ENCODE results near the gene INTS15. TPM values are rescaled to one million over a fixed set of nuclear protein-coding genes. Genes with fewer than 3 reads are reported as not detected.

INTS15 gene
- total and polyA plus RNA-seq, 8 donors: 9.3 to 203 (median 24.2) TPM

DNA sequence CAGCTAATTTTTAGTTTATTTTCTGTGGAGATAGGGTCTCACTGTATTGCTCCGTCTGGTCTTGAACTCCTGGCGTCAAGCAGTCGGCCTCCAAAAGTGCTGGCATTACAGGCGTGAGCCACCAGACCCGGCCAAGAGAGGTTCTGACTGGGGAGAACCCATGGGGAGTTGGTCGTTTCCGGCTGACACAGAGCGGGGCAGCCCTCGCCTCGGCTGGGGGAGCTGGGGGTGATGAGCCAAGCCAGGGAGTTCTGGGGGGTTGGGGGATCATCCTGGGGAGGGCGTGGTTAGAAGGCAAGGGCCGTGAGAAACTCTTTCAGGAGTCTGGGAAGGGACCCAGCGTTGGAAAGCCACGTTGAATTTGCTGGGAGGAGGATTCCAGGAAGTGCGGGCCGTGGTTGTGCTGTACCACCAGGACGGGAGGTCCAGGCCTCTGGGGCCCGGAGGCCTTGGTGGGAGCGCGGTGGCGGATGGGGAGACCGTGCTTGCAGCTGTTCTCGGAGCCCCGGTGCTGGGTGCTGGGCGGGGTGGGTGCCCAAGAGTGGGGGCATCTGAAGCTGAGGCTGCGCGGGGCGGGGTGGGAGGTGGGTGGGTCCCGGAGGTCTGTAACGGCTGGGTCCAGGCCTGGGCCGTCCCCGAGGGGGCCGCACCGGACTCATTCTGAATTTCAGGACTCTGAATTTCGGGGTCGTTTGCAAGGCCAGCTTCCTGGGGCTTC, 17.2 kb downstream of the INTS15 start:
- Histone ChIP-seq H3K4me1 (peaks cover 0 to 5% (median 0%) of the 10 kb centered on the region in 4 donors), H3K4me3 (no peak overlapping the region), H3K27me3 (no peaks in the 10 kb centered on the region), H3K9me3 (no peaks in the 10 kb centered on the region), H3K27ac (no peak overlapping the region), H3K36me3 (peaks cover 19 to 79% (median 77%) of the 10 kb centered on the region in 4 donors)
- WGBS, 5 donors: 92 to 94% (median 93%) methylated on average over 32 to 36 of the region's 36 CpGs
- DNase-seq: no peak
- intact Hi-C loops (cut with DNase I; ENCODE audit: low total_unique reads): no loop called here
- TF ChIP-seq POLR2A (IDR thresholded peaks at IDR 0.05) (no peak), POLR2AphosphoS5 (IDR thresholded peaks at IDR 0.05) (no peak), EP300 (IDR thresholded peaks at IDR 0.05) (no peak)

DNA sequence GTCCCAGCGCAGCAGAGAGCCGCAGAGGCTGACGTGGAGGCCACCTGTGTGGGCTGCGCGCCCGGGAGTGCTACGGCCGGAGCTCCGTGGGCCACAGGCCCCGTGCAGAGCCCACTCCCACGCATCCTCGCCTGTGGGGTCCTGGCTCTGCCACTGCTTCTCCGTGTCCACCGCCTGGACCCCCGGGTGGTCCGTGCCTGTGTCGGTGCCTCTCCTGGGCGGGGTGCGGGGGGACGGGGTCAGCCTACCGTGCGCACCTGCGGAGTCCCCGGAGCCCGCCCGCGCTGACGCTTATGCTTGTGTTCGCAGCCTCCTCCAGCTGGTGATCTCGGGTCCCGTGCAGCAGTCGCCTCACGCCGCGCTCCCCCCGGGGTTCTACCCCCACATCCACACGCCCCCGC, 17.8 kb downstream of the INTS15 start:
- peaks cover 0 to under 1% (median 0%) of the 10 kb centered on the region in 4 donors for H3K4me1 ChIP-seq
- intact Hi-C loops (cut with DNase I; ENCODE audit: low total_unique reads): no loop called here
- no peak for DNase-seq
- peaks cover 19 to 73% (median 71%) of the 10 kb centered on the region in 4 donors for H3K36me3 ChIP-seq
- no peaks in the 10 kb centered on the region for H3K9me3 ChIP-seq
- H3K27ac ChIP-seq: no peak overlapping the region
- WGBS, 5 donors: 91 to 95% (median 94%) methylated on average over 27 to 38 of the region's 38 CpGs
- no peak overlapping the region for H3K4me3 ChIP-seq
- no peaks in the 10 kb centered on the region for H3K27me3 ChIP-seq
- TF ChIP-seq, protein P1, sequence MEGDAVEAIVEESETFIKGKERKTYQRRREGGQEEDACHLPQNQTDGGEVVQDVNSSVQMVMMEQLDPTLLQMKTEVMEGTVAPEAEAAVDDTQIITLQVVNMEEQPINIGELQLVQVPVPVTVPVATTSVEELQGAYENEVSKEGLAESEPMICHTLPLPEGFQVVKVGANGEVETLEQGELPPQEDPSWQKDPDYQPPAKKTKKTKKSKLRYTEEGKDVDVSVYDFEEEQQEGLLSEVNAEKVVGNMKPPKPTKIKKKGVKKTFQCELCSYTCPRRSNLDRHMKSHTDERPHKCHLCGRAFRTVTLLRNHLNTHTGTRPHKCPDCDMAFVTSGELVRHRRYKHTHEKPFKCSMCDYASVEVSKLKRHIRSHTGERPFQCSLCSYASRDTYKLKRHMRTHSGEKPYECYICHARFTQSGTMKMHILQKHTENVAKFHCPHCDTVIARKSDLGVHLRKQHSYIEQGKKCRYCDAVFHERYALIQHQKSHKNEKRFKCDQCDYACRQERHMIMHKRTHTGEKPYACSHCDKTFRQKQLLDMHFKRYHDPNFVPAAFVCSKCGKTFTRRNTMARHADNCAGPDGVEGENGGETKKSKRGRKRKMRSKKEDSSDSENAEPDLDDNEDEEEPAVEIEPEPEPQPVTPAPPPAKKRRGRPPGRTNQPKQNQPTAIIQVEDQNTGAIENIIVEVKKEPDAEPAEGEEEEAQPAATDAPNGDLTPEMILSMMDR (IDR thresholded peaks at IDR 0.05): no peak
- no peak for TF ChIP-seq POLR2AphosphoS5 (IDR thresholded peaks at IDR 0.05)
- no peak for TF ChIP-seq EP300 (IDR thresholded peaks at IDR 0.05)
- no peak for TF ChIP-seq POLR2A (IDR thresholded peaks at IDR 0.05)

DNA sequence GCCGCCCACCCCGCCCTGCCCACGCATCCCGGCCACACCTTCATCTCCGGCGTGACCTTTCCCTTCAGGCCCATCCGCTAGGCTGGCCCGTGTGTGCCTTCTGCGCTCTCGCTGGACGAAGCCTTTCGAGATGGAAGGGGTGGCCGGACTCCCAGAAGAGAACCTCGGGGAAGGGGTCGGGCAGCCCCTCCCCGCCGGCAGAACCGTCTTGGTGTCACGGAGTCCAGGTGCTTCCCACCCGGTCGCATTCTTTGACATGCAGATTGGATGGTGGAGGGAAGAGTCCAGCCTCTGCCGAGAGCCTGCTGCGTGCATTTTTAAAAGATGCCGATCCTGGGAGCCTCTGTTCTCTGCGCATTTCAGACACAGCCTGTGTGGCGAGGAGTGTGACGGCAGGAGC, 18.3 kb downstream of the INTS15 start:
- Histone ChIP-seq H3K36me3 (peaks cover 19 to 69% (median 66%) of the 10 kb centered on the region in 4 donors), H3K4me1 (no peaks in the 10 kb centered on the region), H3K9me3 (no peaks in the 10 kb centered on the region), H3K4me3 (no peak overlapping the region), H3K27me3 (no peaks in the 10 kb centered on the region), H3K27ac (no peak overlapping the region)
- intact Hi-C loops (cut with DNase I; ENCODE audit: low total_unique reads): no loop called here
- DNase-seq: no peak
- TF ChIP-seq POLR2AphosphoS5 (IDR thresholded peaks at IDR 0.05): no peak
- TF ChIP-seq, protein P1 (IDR thresholded peaks at IDR 0.05): no peak
- TF ChIP-seq POLR2A (IDR thresholded peaks at IDR 0.05): no peak
- no peak for TF ChIP-seq EP300 (IDR thresholded peaks at IDR 0.05)
- WGBS, 5 donors: 87 to 96% (median 91%) methylated on average over 7 to 27 of the region's 27 CpGs

DNA sequence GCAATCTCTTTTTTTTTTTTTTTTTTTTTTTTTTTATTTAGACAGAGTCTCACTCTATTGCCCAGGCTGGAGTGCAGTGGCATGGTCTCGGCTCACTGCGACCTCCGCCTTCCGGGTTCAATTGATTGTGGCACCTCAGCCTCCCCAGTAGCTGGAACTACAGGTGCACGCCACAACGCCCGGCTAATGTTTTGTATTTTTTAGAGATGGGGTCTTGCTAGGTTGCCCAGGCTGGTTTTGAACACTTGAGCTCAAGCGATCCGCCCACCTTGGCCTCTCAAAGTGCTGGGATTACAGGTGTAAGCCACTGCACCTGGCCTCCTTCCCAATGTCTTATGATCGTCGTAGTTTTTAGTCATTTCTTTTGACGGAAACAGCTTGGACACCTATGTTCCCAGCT, 19.0 kb downstream of the INTS15 start:
- no peak for DNase-seq
- WGBS, 5 donors: 93 to 96% (median 95%) methylated on average over 12 of the region's 12 CpGs
- no peak overlapping the region for H3K4me3 ChIP-seq
- H3K27ac ChIP-seq: no peak overlapping the region
- H3K9me3 ChIP-seq: no peaks in the 10 kb centered on the region
- TF ChIP-seq, protein P1 (IDR thresholded peaks at IDR 0.05): no peak
- TF ChIP-seq POLR2AphosphoS5 (IDR thresholded peaks at IDR 0.05) (no peak), EP300 (IDR thresholded peaks at IDR 0.05) (no peak), POLR2A (IDR thresholded peaks at IDR 0.05) (no peak)
- peaks cover 0 to 5% (median 0%) of the 10 kb centered on the region in 3 donors for H3K27me3 ChIP-seq
- intact Hi-C loops (cut with DNase I; ENCODE audit: low total_unique reads): no loop called here
- H3K36me3 ChIP-seq: peaks cover 17 to 61% (median 60%) of the 10 kb centered on the region in 4 donors
- no peaks in the 10 kb centered on the region for H3K4me1 ChIP-seq

DNA sequence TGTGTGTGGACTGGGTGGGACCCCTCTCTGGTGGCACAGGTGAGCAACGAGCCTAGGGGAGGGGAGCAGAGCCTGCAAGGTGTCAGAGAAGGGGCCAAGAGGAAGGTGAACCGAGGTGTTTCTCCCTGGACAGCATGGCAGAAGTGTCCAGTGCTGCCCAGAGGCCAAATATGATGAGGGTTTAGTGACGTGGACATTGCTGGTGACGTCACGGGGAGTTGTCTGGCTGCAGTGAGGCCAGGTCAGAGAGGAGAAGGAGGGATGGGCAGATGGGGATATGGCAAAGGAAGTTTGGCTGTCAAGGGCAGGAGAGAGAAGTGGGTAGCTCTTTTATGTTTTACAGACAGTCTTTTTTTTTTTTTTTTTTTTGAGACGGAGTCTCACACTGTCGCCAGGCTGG, 23.0 kb downstream of the INTS15 start:
- Histone ChIP-seq H3K4me3 (no peak overlapping the region), H3K9me3 (no peaks in the 10 kb centered on the region), H3K27ac (no peak overlapping the region), H3K27me3 (peaks cover 0 to 35% (median 12%) of the 10 kb centered on the region in 3 donors), H3K4me1 (peaks cover 8 to 25% (median 18%) of the 10 kb centered on the region in 4 donors), H3K36me3 (peaks cover 5 to 28% (median 20%) of the 10 kb centered on the region in 4 donors)
- DNase-seq: no peak
- 50 to 64% (median 60%) methylated on average over 5 to 7 of the region's 7 CpGs for WGBS, 5 donors
- TF ChIP-seq EP300 (IDR thresholded peaks at IDR 0.05) (no peak), POLR2AphosphoS5 (IDR thresholded peaks at IDR 0.05) (no peak), POLR2A (IDR thresholded peaks at IDR 0.05) (no peak)
- TF ChIP-seq, protein P1 (IDR thresholded peaks at IDR 0.05): no peak
- intact Hi-C loops (cut with DNase I; ENCODE audit: low total_unique reads): no loop called here
